ENCODE data around the gene PLIN4.

The PLIN4 gene

DNA sequence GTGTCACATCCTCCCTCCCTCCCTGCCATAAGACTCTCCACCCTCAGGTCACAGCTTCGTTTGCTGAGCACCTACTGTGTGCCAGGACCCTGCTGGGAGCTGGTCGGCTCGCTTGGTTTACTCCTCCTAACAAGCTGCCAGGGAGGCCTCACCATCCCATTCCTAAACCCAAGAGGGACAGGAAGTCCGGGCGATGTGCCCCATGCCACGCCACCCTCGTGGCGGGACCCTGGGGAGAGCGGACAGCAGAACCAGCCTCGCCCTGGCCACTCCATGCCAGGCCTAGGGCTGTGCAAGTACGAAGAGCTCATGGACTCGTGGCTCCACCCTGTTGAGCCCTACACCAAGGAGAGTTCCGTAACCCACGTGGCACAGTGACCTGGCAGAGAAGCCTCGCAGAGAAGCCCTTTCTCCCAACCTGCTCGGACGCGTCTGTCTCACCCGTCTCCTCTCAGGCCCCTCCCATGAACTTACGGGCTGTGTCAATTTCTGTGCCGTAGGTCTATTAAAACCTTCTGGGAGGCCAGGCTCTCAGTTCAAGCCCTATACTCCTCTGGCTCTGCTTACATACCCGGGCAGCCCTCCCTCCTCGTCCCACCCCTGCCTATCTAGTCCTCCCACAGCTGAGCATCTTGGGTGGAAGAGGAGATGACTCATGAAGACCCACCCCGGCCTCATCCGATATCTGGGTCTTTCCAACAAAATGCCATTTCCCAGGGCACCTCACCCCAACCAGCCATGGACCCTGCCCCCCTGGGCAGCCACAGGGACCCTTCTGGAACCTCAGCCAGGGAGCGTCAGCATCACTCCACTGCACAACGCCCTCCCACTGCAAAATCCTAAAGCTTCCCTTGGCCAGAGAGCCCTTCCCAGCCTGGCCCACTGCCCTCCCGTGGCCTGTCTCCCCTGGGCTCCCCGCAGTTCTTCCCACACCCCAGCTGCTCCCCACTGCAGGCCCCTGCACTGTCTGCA lies 63.3 kb downstream of the PLIN4 start:
- DNase-seq (ENCODE audit: low read depth), result no peak

DNA sequence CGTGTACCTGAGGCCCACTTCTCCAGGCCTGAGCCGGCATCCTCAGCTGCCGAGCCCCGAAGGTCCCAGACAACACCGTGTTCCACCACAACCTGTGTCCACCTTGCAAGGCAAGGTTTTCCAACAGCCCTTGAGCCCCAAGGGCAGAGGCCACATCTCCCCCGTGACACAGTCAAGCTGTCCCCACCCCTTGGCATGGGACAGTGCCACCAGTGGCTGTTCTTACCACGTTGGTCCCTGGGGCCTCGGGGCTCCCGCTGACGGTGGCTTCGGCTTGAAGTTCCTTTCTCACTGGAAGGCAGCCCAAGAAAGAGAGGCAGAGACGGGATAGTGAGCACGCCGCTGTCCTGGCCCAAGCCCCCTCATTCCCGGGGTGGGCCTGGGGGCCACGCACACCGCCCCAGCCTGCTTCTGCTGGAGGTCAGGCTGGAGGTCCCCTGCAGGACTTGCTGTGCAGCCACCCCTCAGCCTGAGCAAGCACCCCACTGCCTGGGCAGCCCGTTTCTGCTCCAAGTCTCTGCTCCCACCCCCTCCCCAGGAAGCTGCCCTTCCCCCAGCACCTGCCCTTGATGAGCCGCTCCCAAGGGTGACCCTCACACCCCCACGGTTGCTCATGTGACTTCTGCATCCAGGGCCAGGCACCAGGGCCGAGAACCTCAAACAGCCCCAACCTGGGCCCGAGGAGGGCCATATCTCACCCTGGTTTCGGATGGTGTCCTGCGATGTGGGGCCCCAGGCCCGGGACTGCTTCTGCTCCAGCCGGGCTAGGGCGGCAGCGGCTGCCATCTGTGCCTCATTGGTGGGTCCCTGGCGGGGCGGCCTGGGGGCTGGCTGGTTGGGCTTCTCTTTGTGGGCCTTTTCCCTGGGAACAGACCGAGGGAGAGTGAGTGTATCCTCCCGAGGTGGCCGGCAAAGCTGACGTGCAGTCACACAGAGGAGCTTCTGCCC lies 64.8 kb downstream of the PLIN4 start:
- no peak for DNase-seq (ENCODE audit: low read depth)

GRCh38 chr19:4452230-4452990 lies 65.9 kb downstream of the PLIN4 start:
- no peak for DNase-seq (ENCODE audit: low read depth)
